ENCODE data around the gene TAMALIN. TPM values are rescaled to one million over a fixed set of nuclear protein-coding genes. Genes with fewer than 3 reads are reported as not detected.

TAMALIN gene
- polyA plus RNA-seq, 1 donor from 2014 or later: 6.1 TPM

- Histone ChIP-seq H3F3A (ENCODE audit: insufficient read depth, low read length, poor library complexity, severe bottlenecking) (no peaks in the 10 kb centered on the region), H3K36me3 (ENCODE audit: insufficient read depth, low read length) (peaks cover 6% of the 10 kb centered on the region), H3K27me3 (ENCODE audit: insufficient read depth, low read depth, low read length) (no peaks in the 10 kb centered on the region), H3K4me3 (ENCODE audit: low read length) (no peak overlapping the region), H4K20me1 (ENCODE audit: insufficient read depth) (peaks cover 41% of the 10 kb centered on the region), H3K9me3 (ENCODE audit: low read length) (no peaks in the 10 kb centered on the region), H3K9ac (ENCODE audit: low read length) (no peak overlapping the region), H2AFZ (ENCODE audit: low read depth, low read length) (no peak overlapping the region), H3K4me2 (ENCODE audit: low read length) (no peak overlapping the region), H3K9me2 (ENCODE audit: insufficient read depth, low read length) (no peaks in the 10 kb centered on the region), H3K79me2 (replicated peaks; ENCODE audit: insufficient read depth, low read length) (peaks cover 47% of the 10 kb centered on the region), H3K27ac (ENCODE audit: low read length) (no peak overlapping the region)
- TF ChIP-seq CTCF (IDR thresholded peaks at IDR 0.05; ENCODE audit: poor library complexity, severe bottlenecking) (no peak), RAD21 (conservative IDR thresholded peaks at IDR 0.05) (no peak), SMC3 (conservative IDR thresholded peaks at IDR 0.05; ENCODE audit: poor library complexity) (no peak), REST (IDR thresholded peaks at IDR 0.05; ENCODE audit: borderline replicate concordance) (no peak), TAF1 (IDR thresholded peaks at IDR 0.05; ENCODE audit: low read depth) (no peak), EZH2 (IDR thresholded peaks at IDR 0.05; ENCODE audit: borderline replicate concordance, insufficient read depth, low read length, poor library complexity, severe bottlenecking) (no peak), EP300 (conservative IDR thresholded peaks at IDR 0.05; ENCODE audit: poor library complexity, severe bottlenecking) (no peak), POLR2AphosphoS5 (IDR thresholded peaks at IDR 0.05) (no peak), MXI1 (conservative IDR thresholded peaks at IDR 0.05; ENCODE audit: poor library complexity, severe bottlenecking) (no peak)
These were observed 34.9 kb upstream of the TAMALIN start for GRCh38 chr12:51971679-51972421.

- no peaks in the 10 kb centered on the region for H3K9me2 ChIP-seq (ENCODE audit: insufficient read depth, low read length)
- H3K9ac ChIP-seq (ENCODE audit: low read length): no peak overlapping the region
- H2AFZ ChIP-seq (ENCODE audit: low read depth, low read length): no peak overlapping the region
- H3K27me3 ChIP-seq (ENCODE audit: insufficient read depth, low read depth, low read length): no peaks in the 10 kb centered on the region
- H3K4me2 ChIP-seq (ENCODE audit: low read length): no peak overlapping the region
- TF ChIP-seq REST (IDR thresholded peaks at IDR 0.05; ENCODE audit: borderline replicate concordance) (no peak), MXI1 (conservative IDR thresholded peaks at IDR 0.05; ENCODE audit: poor library complexity, severe bottlenecking) (no peak), TAF1 (IDR thresholded peaks at IDR 0.05; ENCODE audit: low read depth) (no peak), SMC3 (conservative IDR thresholded peaks at IDR 0.05; ENCODE audit: poor library complexity) (no peak), EP300 (conservative IDR thresholded peaks at IDR 0.05; ENCODE audit: poor library complexity, severe bottlenecking) (no peak), CTCF (IDR thresholded peaks at IDR 0.05; ENCODE audit: poor library complexity, severe bottlenecking) (no peak)
- no peak overlapping the region for H3K4me3 ChIP-seq (ENCODE audit: low read length)
- H4K20me1 ChIP-seq (ENCODE audit: insufficient read depth): peaks cover 41% of the 10 kb centered on the region
- no peaks in the 10 kb centered on the region for H3F3A ChIP-seq (ENCODE audit: insufficient read depth, low read length, poor library complexity, severe bottlenecking)
- H3K36me3 ChIP-seq (ENCODE audit: insufficient read depth, low read length): peaks cover 6% of the 10 kb centered on the region
- H3K27ac ChIP-seq (ENCODE audit: low read length): no peak overlapping the region
- H3K9me3 ChIP-seq (ENCODE audit: low read length): no peaks in the 10 kb centered on the region
- H3K79me2 ChIP-seq (replicated peaks; ENCODE audit: insufficient read depth, low read length): peaks cover 45% of the 10 kb centered on the region
These were observed 34.3 kb upstream of the TAMALIN start for GRCh38 chr12:51972422-51972812.

Measured in neural cell (in vitro differentiated cells).